ENCODE results near the gene PDE4DIP.
"Not testable (repeated sequence)": the region's sequence is repeated elsewhere in the genome, so short reads cannot be mapped to it uniquely, and the experiment has no call there.

GRCh38 chr1:148853363-148853762 lies 9.1 kb downstream of the PDE4DIP start:
- TF ChIP-seq POLR2AphosphoS5, CTCF (IDR thresholded peaks at IDR 0.05): not testable (repeated sequence)
